OCI-M2 (cell line): ENCODE data around the gene STAT5B.
A peak's percentile ranks its signal among the peaks of the same experiment; 100 is the strongest.
"Not testable (repeated sequence)": the region's sequence is repeated elsewhere in the genome, so short reads cannot be mapped to it uniquely, and the experiment has no call there.

Experiments used
- DNase-seq: peaks from one replicate; lab custom pipeline; 2025; ENCODE audit not compliant: unreplicated experiment; lab: John Stamatoyannopoulos, UW

Gene STAT5B

DNA sequence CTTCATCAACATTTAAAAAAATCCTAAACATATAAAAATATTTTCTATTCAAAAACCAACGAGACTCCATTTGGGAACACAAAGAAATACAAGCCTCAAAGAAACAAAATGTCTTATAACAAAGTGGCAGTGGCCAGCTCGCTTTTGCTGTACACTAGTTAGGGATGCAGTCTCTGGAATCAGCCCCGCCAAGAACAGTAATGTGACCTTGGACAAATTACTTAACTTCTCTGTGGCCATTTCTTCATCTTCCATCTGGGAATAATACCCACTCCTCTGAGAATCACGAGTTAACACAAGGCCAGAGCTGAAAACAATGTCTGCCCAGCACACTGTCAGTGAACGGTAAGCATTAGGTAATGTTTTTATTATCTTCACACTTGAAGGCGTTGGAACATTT, 5.6 kb downstream of the STAT5B start:
- no peak for DNase-seq

DNA sequence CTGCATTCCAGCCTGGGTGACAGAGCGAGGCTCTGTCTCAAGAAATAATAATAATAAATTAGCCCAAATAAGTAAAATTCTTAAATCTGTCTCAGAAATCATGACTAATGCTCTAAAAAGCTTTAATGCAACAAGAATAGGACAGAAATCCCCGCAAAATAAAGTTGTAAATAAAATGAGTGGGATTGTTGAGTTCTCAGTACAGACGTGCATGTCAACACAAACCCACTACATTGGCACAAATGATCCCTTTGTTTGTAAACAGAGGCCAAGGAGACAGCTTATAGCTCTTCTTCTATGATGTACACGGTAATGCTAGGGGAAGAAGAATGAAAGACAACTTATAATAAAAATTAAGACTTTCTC, 6.0 kb downstream of the STAT5B start:
- DNase-seq = no peak

DNA sequence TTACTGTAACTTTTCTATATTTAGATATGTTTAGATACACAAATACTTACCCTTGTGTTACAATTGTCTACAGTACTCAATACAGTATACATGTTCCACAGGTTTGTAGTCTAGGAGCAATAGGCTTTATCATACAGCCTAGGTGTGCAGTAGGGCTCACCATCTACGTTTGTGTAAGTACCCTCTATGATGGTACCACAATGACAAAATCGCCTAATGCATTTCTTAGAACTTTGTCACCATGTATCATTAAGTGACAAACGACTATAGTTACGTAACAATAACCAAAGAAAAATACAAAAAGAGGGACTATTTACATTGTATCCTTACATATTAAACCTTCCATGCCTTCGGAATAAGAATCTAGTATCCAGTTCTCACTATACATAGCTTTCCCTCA, 8.0 kb downstream of the STAT5B start:
- DNase-seq = no peak

DNA sequence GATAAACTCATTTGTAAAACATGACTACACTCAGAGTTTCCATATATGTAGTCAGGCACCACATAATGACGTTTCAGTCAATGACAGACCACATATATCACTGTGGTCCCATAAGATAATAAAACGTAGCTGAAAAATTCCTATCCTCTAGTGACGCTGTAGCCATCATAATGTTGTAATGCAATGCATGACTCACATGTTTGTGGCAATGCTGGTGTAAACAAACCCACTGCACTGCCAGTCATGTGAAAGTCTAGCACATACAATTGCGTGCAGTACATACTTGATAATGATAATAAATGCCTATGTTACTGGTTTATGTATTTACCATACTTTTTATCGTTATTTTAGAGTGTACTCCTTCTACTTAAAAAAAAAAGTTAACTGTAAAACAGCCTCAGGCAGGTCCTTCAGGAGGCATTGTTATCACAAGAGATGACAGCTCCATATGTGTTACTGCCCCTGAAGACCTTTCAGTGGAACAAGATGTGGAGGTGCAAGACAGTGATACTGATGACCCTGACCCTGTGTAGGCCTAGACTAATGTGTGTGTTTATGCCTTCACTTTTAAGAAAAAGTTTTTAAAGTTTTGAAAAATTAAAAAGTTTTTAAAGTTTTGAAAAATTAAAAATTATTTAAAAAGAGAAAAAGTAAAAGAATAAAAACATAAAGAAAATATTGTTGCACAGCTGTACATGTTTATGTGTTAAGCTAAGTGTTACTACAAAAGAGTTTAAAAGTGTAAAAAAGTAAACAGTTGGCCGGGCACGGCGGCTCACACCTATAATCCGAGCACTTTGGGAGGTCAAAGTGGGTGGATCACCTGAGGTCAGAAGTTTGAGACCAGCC, 9.0 kb downstream of the STAT5B start:
- DNase-seq = peak; percentile 31

- DNase-seq = no peak
These were observed 9.7 kb downstream of the STAT5B start for GRCh38 chr17:42266462-42266861.

DNA sequence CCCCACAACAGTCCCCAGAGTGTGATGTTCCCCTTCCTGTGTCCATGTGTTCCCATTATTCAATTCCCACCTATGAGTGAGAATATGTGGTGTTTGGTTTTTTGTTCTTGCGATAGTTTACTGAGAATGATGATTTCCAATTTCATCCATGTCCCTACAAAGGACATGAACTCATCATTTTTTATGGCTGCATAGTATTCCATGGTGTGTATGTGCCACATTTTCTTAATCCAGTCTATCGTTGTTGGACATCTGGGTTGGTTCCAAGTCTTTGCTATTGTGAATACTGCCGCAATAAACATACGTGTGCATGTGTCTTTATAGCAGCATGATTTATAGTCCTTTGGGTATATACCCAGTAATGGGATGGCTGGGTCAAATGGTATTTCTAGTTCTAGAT, 11.8 kb downstream of the STAT5B start:
- DNase-seq = not testable (repeated sequence)

DNA sequence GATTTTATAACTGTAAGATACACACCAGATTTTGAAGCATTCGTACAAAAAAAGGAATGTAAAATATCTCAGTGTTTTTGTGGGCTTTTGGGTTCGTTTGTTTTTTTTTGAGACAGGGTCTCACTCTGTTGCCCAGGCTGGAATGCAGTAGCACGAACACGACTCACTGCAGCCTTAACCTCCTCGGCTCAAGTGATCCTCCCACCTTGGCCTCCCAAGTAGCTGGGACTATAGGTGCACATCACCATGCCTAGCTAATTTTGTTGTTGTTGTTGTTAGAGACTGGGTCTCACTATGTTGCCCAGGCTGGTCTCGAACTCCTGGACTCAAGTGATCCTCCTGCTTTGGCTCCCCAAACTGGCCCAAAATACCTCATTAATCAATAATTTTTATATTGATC, 15.9 kb downstream of the STAT5B start:
- DNase-seq = no peak

DNA sequence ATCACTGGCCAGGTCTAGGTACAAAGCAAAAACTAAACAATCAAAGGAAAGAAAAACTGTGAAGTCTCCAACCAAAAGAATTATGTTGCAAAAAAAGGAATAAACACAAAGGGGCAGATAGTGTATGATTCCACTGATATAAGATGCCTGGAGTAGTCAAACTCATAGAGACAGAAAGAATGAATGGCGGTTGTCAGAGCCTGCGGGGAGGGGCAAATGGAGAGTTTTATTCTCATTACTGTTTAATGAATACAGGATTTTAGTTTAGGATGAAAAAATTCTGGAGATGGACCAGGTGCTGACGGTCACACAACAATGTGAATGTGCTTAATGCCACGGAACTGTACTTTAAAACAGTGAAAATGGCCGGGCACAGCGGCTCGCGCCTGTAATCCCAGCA, 20.7 kb downstream of the STAT5B start:
- no peak for DNase-seq

- DNase-seq = no peak
These were observed 22.6 kb downstream of the STAT5B start for GRCh38 chr17:42253578-42253977.

GRCh38 chr17:42252597-42253550, 23.3 kb downstream of the STAT5B start:
- no peak for DNase-seq

- DNase-seq = no peak
These were observed 25.1 kb downstream of the STAT5B start for GRCh38 chr17:42251115-42251514.

DNA sequence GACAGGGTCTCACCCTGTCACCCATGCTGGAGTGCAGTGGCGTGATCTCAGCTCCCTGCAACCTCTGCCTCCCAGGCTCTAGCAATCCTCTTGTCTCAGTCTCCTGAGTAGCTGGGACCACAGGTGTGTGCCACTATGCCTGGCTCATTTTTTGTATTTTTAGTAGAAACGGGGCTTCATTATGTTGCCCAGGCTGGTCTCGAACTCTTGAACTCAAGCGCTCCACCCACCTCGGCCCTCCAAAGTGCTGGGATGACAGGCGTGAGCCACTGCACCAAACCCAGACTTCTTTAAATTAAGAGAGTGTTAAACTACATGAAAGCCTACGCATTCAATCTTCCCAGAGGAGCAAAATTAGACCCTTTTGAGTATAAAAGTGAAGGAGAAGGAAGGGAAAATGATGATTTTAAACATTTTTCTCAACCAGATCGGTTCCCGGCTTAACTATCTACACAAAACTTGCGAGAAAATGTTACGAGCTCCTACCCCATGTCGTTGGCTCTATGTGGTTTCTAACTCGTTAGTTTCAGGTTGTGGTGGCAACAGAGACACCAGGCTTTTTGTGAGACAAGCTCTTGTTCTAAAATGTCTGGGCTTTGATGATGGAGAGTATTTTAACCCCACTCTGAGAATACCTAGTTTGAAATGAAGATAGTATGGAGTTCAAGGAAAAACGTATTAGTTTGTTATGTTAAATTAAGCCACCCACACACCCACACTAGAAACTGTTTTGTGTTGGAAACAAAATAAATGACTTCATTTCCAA, 26.3 kb downstream of the STAT5B start:
- DNase-seq = no peak

- DNase-seq = peak; percentile 41
These were observed 27.6 kb downstream of the STAT5B start for GRCh38 chr17:42248351-42249179.

GRCh38 chr17:42247734-42248133, 28.5 kb downstream of the STAT5B start:
- DNase-seq = no peak

DNA sequence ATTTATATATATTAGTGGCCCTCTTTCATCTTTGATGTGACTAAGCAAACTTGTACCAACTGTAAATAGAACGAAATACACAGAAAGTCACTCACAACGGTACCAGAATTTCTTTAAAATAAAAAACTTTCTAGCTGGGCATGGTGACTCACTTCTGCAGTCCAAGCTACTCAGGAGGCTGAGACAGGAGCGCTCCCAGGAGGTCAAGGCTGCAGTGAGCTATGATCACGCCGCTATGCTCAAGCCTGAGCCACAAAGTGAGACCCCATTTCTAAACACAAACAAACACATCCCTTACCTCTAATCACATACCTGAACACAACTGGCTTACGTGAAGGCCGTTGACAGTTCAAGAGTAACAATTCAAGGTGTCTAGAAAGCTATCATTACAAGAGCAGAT, 29.7 kb downstream of the STAT5B start:
- no peak for DNase-seq

DNA sequence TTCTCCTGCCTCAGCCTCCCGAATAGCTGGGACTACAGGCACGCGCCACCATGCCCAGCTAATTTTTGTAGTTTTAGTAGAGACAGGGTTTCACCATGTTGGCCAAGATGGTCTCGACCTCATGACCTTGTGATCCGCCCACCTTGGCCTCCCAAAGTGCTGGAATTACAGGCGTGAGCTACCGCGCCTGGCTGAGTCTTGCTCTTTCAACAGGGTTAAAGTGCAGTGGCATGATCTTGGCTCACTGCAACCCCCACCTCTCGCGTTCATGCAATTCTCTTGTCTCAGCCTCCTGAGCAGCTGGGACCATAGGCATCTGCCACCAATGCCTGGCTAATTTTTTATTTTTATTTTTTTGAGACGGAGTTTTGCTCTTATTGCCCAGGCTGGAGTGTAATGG, 31.0 kb downstream of the STAT5B start:
- not testable (repeated sequence) for DNase-seq

DNA sequence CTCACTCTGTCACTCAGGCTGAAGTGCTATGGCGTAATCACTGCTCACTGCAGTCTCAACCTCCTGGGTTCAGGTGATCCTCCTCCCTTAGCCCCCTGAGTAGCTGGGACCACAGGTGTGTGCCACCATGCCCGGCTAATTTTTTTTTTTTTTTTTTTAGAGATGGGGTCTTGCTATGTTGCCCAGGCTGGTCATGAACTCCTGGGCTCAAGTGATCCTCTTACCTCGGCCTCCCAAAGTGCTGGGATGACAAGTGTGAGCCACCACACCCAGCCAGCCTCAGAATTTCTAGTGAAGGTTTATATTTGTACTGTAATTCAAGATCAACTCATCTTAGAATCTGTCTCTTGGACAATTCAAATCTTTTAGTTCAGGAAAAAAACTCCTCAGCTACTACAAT, 32.1 kb downstream of the STAT5B start:
- DNase-seq = not testable (repeated sequence)

DNA sequence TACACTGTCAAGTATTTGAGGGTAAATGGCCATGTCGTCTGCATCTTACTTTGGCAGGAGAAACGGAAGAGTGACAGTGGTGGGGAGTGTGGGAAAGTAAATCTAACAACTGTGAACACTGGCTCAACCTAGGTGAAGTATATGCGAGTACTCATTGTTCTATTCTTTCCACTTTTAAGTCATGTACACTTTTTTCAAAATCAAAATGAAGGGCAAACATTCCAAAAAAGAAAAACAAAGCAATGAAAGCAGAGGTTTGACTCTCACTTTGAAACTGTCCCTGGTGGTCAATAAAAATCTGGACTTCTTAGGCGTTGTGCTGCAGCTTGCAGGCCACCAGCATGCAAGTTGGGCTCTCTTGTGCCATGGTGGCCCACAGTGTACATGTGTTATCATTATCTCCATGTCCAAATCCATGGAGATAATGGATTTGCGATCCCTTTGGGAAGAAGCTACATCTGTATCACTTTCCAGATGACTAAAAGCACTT, 32.7 kb downstream of the STAT5B start:
- DNase-seq = no peak

GRCh38 chr17:42241871-42242270, 34.3 kb downstream of the STAT5B start:
- no peak for DNase-seq

DNA sequence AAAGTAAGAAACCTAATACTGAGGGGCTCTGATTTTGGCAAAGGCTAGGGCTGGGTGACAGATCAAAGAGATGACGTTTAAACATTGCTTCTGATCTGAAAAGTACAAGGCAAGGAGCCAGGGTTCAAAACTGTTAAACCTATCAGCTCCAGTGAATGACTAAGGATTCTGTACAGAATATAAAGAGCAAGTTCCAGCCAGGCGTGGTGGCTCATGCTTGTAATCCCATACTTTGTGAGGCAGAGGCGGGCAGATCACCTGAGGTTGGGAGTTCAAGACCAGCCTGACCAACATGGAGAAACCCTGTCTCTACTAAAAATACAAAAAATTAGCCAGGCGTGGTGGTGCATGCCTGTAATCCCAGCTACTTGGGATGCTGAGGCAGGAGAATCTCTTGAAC, 35.3 kb downstream of the STAT5B start:
- DNase-seq = not testable (repeated sequence)
